IMR-90 (cell line): ENCODE data around the gene IL22RA1. TPM values are rescaled to one million over a fixed set of nuclear protein-coding genes. Genes with fewer than 3 reads are reported as not detected.

ENCODE experiments used
- ATAC-seq: fragments of 200-7000 bp; cut with Tn5 transposase; 2 replicates; pipeline ENCODE4 v1.9.1; 2020; ENCODE audit warnings: low read depth, mild to moderate bottlenecking, moderate library complexity
- BruUV-seq: library from RNA; stranded (reverse); fragments of 400-500 nt; replicated peaks from 2 replicates; lab custom pipeline; 2021; lab: Mats Ljungman, UMichigan
- CTCF ChIA-PET: fragments of 300-600 bp; formaldehyde crosslinking; extraction: SDS; loops from one replicate; lab custom pipeline; 2021; ENCODE audit warnings: antibody characterized with exemption; lab: Yijun Ruan, JAX
- POLR2A ChIA-PET: fragments of 300-600 bp; sonication (Branson Sonifier 250); formaldehyde crosslinking; loops from one replicate; lab custom pipeline; 2022; ENCODE audit warnings: antibody characterized with exemption; ENCODE audit not compliant: unreplicated experiment; lab: Charles Lee
- DNase-seq: peaks from one replicate; pipeline ENCODE4 v3.0.0; 2013
- H2AFZ ChIP-seq: replicated peaks from 2 replicates; pipeline ENCODE3; 2013; ENCODE audit warnings: low read length, mild to moderate bottlenecking; ENCODE audit not compliant: poor library complexity
- H2AK5ac ChIP-seq: 2 replicates; pipeline ENCODE4 v1.6.1; 2013; ENCODE audit warnings: low read depth, low read length, inconsistent platforms
- H2AK9ac ChIP-seq: replicated peaks from 2 replicates; pipeline ENCODE3; 2013; ENCODE audit warnings: mild to moderate bottlenecking, low read depth, low read length, moderate library complexity; ENCODE audit not compliant: poor library complexity
- H2BK120ac ChIP-seq: 2 replicates; pipeline ENCODE4 v1.6.1; 2013; ENCODE audit warnings: low read depth, low read length, inconsistent platforms
- H2BK15ac ChIP-seq: 3 replicates; pipeline ENCODE4 v1.6.1; 2013; ENCODE audit warnings: low read depth, low read length, inconsistent platforms
- H2BK20ac ChIP-seq: 2 replicates; pipeline ENCODE4 v1.6.1; 2013; ENCODE audit warnings: low read depth, mild to moderate bottlenecking, inconsistent platforms, low read length, moderate library complexity
- H2BK5ac ChIP-seq: 2 replicates; pipeline ENCODE4 v1.6.1; 2013; ENCODE audit warnings: mild to moderate bottlenecking, low read depth, low read length, inconsistent platforms; ENCODE audit not compliant: poor library complexity, severe bottlenecking
- H3K14ac ChIP-seq: replicated peaks from 2 replicates; pipeline ENCODE4 v1.6.1; 2013; ENCODE audit warnings: low read depth, low read length, inconsistent platforms
- H3K18ac ChIP-seq: 2 replicates; pipeline ENCODE4 v1.6.1; 2013; ENCODE audit warnings: low read depth, low read length, control low read depth
- H3K23ac ChIP-seq: 2 replicates; pipeline ENCODE4 v1.6.1; 2013; ENCODE audit warnings: low read depth, low read length, inconsistent platforms
- H3K27ac ChIP-seq: 2 replicates; pipeline ENCODE4 v1.5.1; 2013; ENCODE audit warnings: mild to moderate bottlenecking, control low read depth, low read length; ENCODE audit not compliant: insufficient read depth
- H3K27me3 ChIP-seq: 2 replicates; pipeline ENCODE4 v1.6.1; 2013; ENCODE audit warnings: low read length; ENCODE audit not compliant: control insufficient read depth, insufficient read depth
- H3K36me3 ChIP-seq: 2 replicates; pipeline ENCODE4 v1.6.1; 2013; ENCODE audit warnings: low read length, mixed read lengths; ENCODE audit not compliant: control insufficient read depth, insufficient read depth
- H3K4ac ChIP-seq: 2 replicates; pipeline ENCODE4 v1.6.1; 2013; ENCODE audit warnings: low read depth, low read length, inconsistent platforms
- H3K4me1 ChIP-seq: 2 replicates; pipeline ENCODE4 v1.6.1; 2013; ENCODE audit warnings: low read length, mixed read lengths; ENCODE audit not compliant: control insufficient read depth, insufficient read depth
- H3K4me2 ChIP-seq: 2 replicates; pipeline ENCODE4 v1.6.1; 2013; ENCODE audit warnings: low read depth, mild to moderate bottlenecking, control low read depth, low read length, moderate library complexity
- H3K4me3 ChIP-seq: 2 replicates; pipeline ENCODE4 v1.5.1; 2013; ENCODE audit warnings: low read depth, mild to moderate bottlenecking, control low read depth, low read length, moderate library complexity; ENCODE audit not compliant: insufficient read depth
- H3K56ac ChIP-seq: 2 replicates; pipeline ENCODE4 v1.6.1; 2013; ENCODE audit warnings: low read length, inconsistent platforms; ENCODE audit not compliant: insufficient read depth; ENCODE audit errors: extremely low read depth
- H3K79me1 ChIP-seq, 2 experiments: 2 replicates each; pipeline ENCODE4 v1.6.1; 2013; ENCODE audit warnings: low read length in 2 of 2, inconsistent platforms in 1 of 2, low read depth in 1 of 2
- H3K9ac ChIP-seq: 2 replicates; pipeline ENCODE4 v1.6.1; 2013; ENCODE audit warnings: low read depth, low read length, control low read depth
- H3K9me1 ChIP-seq: 2 replicates; pipeline ENCODE4 v1.6.1; 2013; ENCODE audit warnings: low read length, inconsistent platforms; ENCODE audit not compliant: insufficient read depth
- H3K9me3 ChIP-seq: 2 replicates; pipeline ENCODE4 v1.6.1; 2013; ENCODE audit warnings: low read length; ENCODE audit not compliant: control insufficient read depth, insufficient read depth
- H4K20me1 ChIP-seq: 2 replicates; pipeline ENCODE4 v1.6.1; 2013; ENCODE audit warnings: low read length, inconsistent platforms; ENCODE audit not compliant: insufficient read depth
- H4K5ac ChIP-seq: 2 replicates; pipeline ENCODE4 v1.6.1; 2013; ENCODE audit warnings: mild to moderate bottlenecking, low read depth, low read length, control low read depth
- H4K8ac ChIP-seq, 2 experiments: 2 replicates each; pipeline ENCODE4 v1.6.1; 2013; ENCODE audit warnings: low read depth in 2 of 2, low read length in 2 of 2, control low read depth in 1 of 2, inconsistent platforms in 1 of 2
- H4K91ac ChIP-seq: 2 replicates; pipeline ENCODE4 v1.6.1; 2013; ENCODE audit warnings: low read depth, low read length, inconsistent platforms; ENCODE audit not compliant: insufficient read depth
- CHD1 ChIP-seq: IDR thresholded peaks from 2 replicates; pipeline ENCODE4 v1.6.1; 2012; ENCODE audit warnings: low read depth, low read length, improper control_type of control experiment
- CTCF ChIP-seq: conservative IDR thresholded peaks from 2 replicates; pipeline ENCODE4 v1.5.1; 2012; ENCODE audit warnings: mild to moderate bottlenecking, low read depth, low read length, improper control_type of control experiment
- MAZ ChIP-seq: IDR thresholded peaks from 2 replicates; pipeline ENCODE4 v1.6.1; 2012; ENCODE audit warnings: low read depth, mild to moderate bottlenecking, low read length, improper control_type of control experiment, moderate library complexity, borderline replicate concordance
- RCOR1 ChIP-seq: IDR thresholded peaks from 2 replicates; pipeline ENCODE4 v1.6.1; 2012; ENCODE audit warnings: mild to moderate bottlenecking, low read length, improper control_type of control experiment; ENCODE audit not compliant: insufficient replicate concordance
- RFX5 ChIP-seq: IDR thresholded peaks from 2 replicates; pipeline ENCODE4 v1.8.0; 2012; ENCODE audit warnings: low read depth, mild to moderate bottlenecking, low read length, moderate library complexity
- USF2 ChIP-seq: fragments of 150-350 bp; IDR thresholded peaks from 2 replicates; pipeline ENCODE4 v1.6.1; 2017; ENCODE audit warnings: mild to moderate bottlenecking, antibody characterized with exemption, low read length, low read depth
- WGBS, 2 experiments: methylation state at CpG; one replicate each; pipeline versions ENCODE4 v1.1.5 to v1.1.7; 2013; ENCODE audit warnings: missing lambda C conversion rate in 2 of 2; ENCODE audit not compliant: insufficient read length in 1 of 2; ENCODE audit errors: extremely low coverage in 2 of 2; 5-methylcytosine and 5-hydroxymethylcytosine counted together
- dilution Hi-C: fragments of 300-500 bp; cut with HindIII; formaldehyde crosslinking; loops from one replicate; pipeline ENCODE4 v1.14.3; 2018; ENCODE audit warnings: low sequenced_read_pairs; ENCODE audit not compliant: unreplicated experiment
- in situ Hi-C: fragments of 300-500 bp; cut with MboI; formaldehyde crosslinking; loops from 3 replicates; pipeline ENCODE4 v1.14.3; 2019; ENCODE audit warnings: low sequenced_read_pairs, inconsistent platforms, mixed read lengths
- intact Hi-C: fragments of 100-400 bp; cut with micrococcal nuclease; formaldehyde crosslinking; loops from 2 replicates; pipeline ENCODE4 v1.10.0; 2022
- polyA plus RNA-seq, 3 experiments: library from polyadenylated mRNA; depleted of rRNA; stranded (reverse); fragments of >200 nt; gene quantifications; 2 replicates each; pipeline ENCODE4 v1.2.3, GENCODE V29; 2012; ENCODE audit warnings: low replicate concordance in 1 of 3
- total RNA-seq: library from RNA; depleted of rRNA; stranded (reverse); fragments of >200 nt; gene quantifications from 2 replicates; pipeline ENCODE4 v1.2.3, GENCODE V29; 2012

The IL22RA1 gene
- total and polyA plus RNA-seq, 2 of the 4 experiments (the other 2 are of a cell fraction): not detected

- Histone ChIP-seq H3K14ac (no peak overlapping the region), H4K91ac (no peak overlapping the region), H3K56ac (no peak overlapping the region), H3K27ac (no peak overlapping the region), H3K79me1 (no peaks in the 10 kb centered on the region), H2BK15ac (no peak overlapping the region), H3K36me3 (no peaks in the 10 kb centered on the region), H2AFZ (no peak overlapping the region), H2BK20ac (no peak overlapping the region), H3K27me3 (peaks cover 44% of the 10 kb centered on the region), H3K23ac (no peak overlapping the region), H2BK120ac (no peak overlapping the region), H3K9me3 (no peaks in the 10 kb centered on the region), H3K9ac (no peak overlapping the region), H3K4ac (no peak overlapping the region), H3K18ac (no peak overlapping the region), H4K20me1 (no peaks in the 10 kb centered on the region), H3K4me1 (no peaks in the 10 kb centered on the region), H4K8ac (no peak overlapping the region), H4K5ac (no peak overlapping the region), H3K4me3 (no peak overlapping the region), H2BK5ac (no peak overlapping the region), H2AK9ac (no peak overlapping the region), H3K4me2 (no peak overlapping the region), H3K9me1 (no peaks in the 10 kb centered on the region), H2AK5ac (no peak overlapping the region)
- TF ChIP-seq USF2: no peak
- no peak for TF ChIP-seq CTCF
- no peak for TF ChIP-seq MAZ
- no peak for TF ChIP-seq CHD1
- no peak for TF ChIP-seq RCOR1
- TF ChIP-seq RFX5: no peak
- in situ Hi-C loops: no loop called here
- no TSS peak for BruUV-seq
- intact Hi-C loops: no loop called here
- no peak for DNase-seq
- ATAC-seq: no peak
- WGBS, 2 experiments: no CpG with 5 or more reads among the region's 10 CpGs
- ChIA-PET POLR2A (no interaction called here), CTCF (no interaction called here)
- dilution Hi-C loops: no loop called here
Observed at GRCh38 chr1:24177161-24177560, 34.2 kb upstream of the IL22RA1 start.
